Measurements from ENCODE around the gene LY86. TPM values are rescaled to one million over a fixed set of nuclear protein-coding genes. Genes with fewer than 3 reads are reported as not detected.

Gene LY86
- total RNA-seq, 1 donor from 2014 or later, result not detected

GRCh38 chr6:6645261-6645917, 56.9 kb downstream of the LY86 start:
- H3K9me3 Mint-ChIP-seq, result no peaks in the 10 kb centered on the region
- no peak overlapping the region for H3K4me3 Mint-ChIP-seq
- no peak for DNase-seq (ENCODE audit: low read depth, low spot score)
- no peaks in the 10 kb centered on the region for H3K27me3 Mint-ChIP-seq (ENCODE audit: low read depth)
- no peaks in the 10 kb centered on the region for H3K4me1 Mint-ChIP-seq
- H3K27ac Mint-ChIP-seq (ENCODE audit: unreplicated experiment), result no peak overlapping the region
- H3K36me3 Mint-ChIP-seq (ENCODE audit: low read depth), result no peaks in the 10 kb centered on the region
- TF ChIP-seq CTCF (conservative IDR thresholded peaks at IDR 0.05), result no peak

- Mint-ChIP-seq H3K4me3 (no peak overlapping the region), H3K27me3 (ENCODE audit: low read depth) (no peaks in the 10 kb centered on the region), H3K36me3 (ENCODE audit: low read depth) (no peaks in the 10 kb centered on the region), H3K9me3 (no peaks in the 10 kb centered on the region), H3K27ac (ENCODE audit: unreplicated experiment) (no peak overlapping the region), H3K4me1 (no peaks in the 10 kb centered on the region)
- no peak for TF ChIP-seq CTCF (conservative IDR thresholded peaks at IDR 0.05)
- no peak for DNase-seq (ENCODE audit: low read depth, low spot score)
Observed at GRCh38 chr6:6646384-6646783, 57.9 kb downstream of the LY86 start.

GRCh38 chr6:6646859-6647258, 58.3 kb downstream of the LY86 start:
- Mint-ChIP-seq H3K4me1 (no peaks in the 10 kb centered on the region), H3K36me3 (ENCODE audit: low read depth) (no peaks in the 10 kb centered on the region), H3K9me3 (no peaks in the 10 kb centered on the region), H3K27ac (ENCODE audit: unreplicated experiment) (no peak overlapping the region), H3K27me3 (ENCODE audit: low read depth) (no peaks in the 10 kb centered on the region), H3K4me3 (no peak overlapping the region)
- no peak for DNase-seq (ENCODE audit: low read depth, low spot score)
- no peak for TF ChIP-seq CTCF (conservative IDR thresholded peaks at IDR 0.05)

- Mint-ChIP-seq H3K36me3 (ENCODE audit: low read depth) (no peaks in the 10 kb centered on the region), H3K9me3 (no peaks in the 10 kb centered on the region), H3K27me3 (ENCODE audit: low read depth) (no peaks in the 10 kb centered on the region), H3K4me3 (no peak overlapping the region), H3K27ac (ENCODE audit: unreplicated experiment) (no peak overlapping the region), H3K4me1 (no peaks in the 10 kb centered on the region)
- no peak for DNase-seq (ENCODE audit: low read depth, low spot score)
- no peak for TF ChIP-seq CTCF (conservative IDR thresholded peaks at IDR 0.05)
Observed at GRCh38 chr6:6648692-6649343, 60.3 kb downstream of the LY86 start.

- peaks cover 9% of the 10 kb centered on the region for H3K4me1 Mint-ChIP-seq
- no peaks in the 10 kb centered on the region for H3K36me3 Mint-ChIP-seq (ENCODE audit: low read depth)
- no peaks in the 10 kb centered on the region for H3K27me3 Mint-ChIP-seq (ENCODE audit: low read depth)
- no peak overlapping the region for H3K4me3 Mint-ChIP-seq
- DNase-seq (ENCODE audit: low read depth, low spot score), result no peak
- no peak for TF ChIP-seq CTCF (conservative IDR thresholded peaks at IDR 0.05)
- no peaks in the 10 kb centered on the region for H3K9me3 Mint-ChIP-seq
- H3K27ac Mint-ChIP-seq (ENCODE audit: unreplicated experiment), result no peak overlapping the region
Observed at GRCh38 chr6:6649824-6650349, 61.4 kb downstream of the LY86 start.
